Measurements from ENCODE around the gene DNMT1. TPM values are rescaled to one million over a fixed set of nuclear protein-coding genes. Genes with fewer than 3 reads are reported as not detected.

Gene DNMT1
- total RNA-seq, 3 donors from 2014 or later: 41.1 to 55.6 (median 55.6) TPM

GRCh38 chr19:10137751-10138682 lies 56.7 kb downstream of the DNMT1 start:
- H3K36me3 ChIP-seq (ENCODE audit: low read depth): peaks cover 15% of the 10 kb centered on the region
- H3K4me1 ChIP-seq (ENCODE audit: low read depth): peaks cover 1% of the 10 kb centered on the region
- TF ChIP-seq, protein P1, sequence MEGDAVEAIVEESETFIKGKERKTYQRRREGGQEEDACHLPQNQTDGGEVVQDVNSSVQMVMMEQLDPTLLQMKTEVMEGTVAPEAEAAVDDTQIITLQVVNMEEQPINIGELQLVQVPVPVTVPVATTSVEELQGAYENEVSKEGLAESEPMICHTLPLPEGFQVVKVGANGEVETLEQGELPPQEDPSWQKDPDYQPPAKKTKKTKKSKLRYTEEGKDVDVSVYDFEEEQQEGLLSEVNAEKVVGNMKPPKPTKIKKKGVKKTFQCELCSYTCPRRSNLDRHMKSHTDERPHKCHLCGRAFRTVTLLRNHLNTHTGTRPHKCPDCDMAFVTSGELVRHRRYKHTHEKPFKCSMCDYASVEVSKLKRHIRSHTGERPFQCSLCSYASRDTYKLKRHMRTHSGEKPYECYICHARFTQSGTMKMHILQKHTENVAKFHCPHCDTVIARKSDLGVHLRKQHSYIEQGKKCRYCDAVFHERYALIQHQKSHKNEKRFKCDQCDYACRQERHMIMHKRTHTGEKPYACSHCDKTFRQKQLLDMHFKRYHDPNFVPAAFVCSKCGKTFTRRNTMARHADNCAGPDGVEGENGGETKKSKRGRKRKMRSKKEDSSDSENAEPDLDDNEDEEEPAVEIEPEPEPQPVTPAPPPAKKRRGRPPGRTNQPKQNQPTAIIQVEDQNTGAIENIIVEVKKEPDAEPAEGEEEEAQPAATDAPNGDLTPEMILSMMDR (IDR thresholded peaks at IDR 0.05): no peak
- intact Hi-C loops (cut with DNase I, micrococcal nuclease): no loop called here
- H3K9me3 ChIP-seq: no peaks in the 10 kb centered on the region
- DNase-seq: no peak
- no peak overlapping the region for H3K4me3 ChIP-seq
- ATAC-seq: no peak

DNA sequence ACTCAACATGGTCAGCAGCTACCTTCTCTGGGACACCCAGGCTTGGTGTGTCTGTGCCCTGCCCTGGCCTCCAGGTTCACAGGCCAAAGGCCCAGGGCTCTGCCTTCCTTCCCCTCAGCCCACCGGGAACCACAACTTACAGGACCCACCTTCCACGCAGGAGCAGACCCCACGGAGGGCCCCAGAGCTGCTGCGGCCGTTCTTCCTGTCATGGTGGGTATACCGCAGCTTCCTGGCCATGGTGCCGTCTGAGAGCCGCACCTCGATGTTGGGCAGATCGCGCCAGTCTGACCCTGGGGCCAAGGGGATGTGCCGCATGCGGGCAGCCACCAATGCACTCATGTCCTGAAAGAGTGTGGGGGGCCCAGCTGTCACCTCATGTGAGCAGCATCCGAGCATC lies 57.8 kb downstream of the DNMT1 start:
- TF ChIP-seq, protein P1 (IDR thresholded peaks at IDR 0.05): no peak
- Histone ChIP-seq H3K9me3 (no peaks in the 10 kb centered on the region), H3K4me1 (ENCODE audit: low read depth) (no peaks in the 10 kb centered on the region), H3K36me3 (ENCODE audit: low read depth) (peaks cover 15% of the 10 kb centered on the region), H3K4me3 (no peak overlapping the region)
- no peak for ATAC-seq
- no peak for DNase-seq
- intact Hi-C loops (cut with DNase I, micrococcal nuclease): no loop called here

DNA sequence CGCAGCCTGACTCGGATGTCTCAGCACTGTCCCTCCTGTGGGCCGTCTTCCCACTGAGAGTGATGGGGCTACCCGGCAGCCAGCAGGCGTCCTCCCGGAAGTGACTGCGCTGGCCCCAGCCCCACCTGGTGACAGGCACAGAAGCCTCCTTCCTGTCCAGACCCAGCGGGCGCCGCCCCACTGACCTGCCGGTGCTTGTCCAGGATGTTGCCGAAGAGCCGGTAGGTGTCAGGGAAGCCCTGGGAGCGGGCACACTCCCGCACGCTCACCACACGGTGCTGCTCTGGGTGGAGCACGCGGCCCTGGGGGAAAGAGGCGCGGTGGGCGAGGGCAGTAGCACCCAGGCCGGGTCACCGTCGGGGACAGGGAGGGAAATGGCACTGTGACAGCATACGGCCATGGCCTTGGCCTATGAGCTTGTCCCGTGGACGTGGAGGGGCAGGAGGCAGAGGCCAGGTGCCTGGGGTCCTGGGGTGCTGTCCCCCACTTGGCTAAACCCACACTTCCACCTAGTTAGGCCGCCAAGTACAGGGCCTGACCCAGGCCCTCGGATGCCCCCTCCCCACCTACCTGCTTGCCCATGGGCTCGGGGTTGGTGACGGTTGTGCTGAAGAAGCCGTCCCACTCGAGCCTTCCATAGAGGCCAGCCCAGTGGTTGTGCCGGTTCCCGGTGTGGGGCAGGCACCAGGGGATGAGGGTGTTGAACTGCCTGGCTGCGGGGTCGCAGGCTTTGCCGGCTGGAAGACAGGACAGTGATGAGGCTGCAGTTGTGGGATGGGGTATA lies 59.0 kb downstream of the DNMT1 start:
- H3K36me3 ChIP-seq (ENCODE audit: low read depth): peaks cover 15% of the 10 kb centered on the region
- no peak overlapping the region for H3K4me3 ChIP-seq
- ATAC-seq (no peak), DNase-seq (no peak)
- TF ChIP-seq, protein P1 (IDR thresholded peaks at IDR 0.05): no peak
- H3K4me1 ChIP-seq (ENCODE audit: low read depth): no peaks in the 10 kb centered on the region
- no peaks in the 10 kb centered on the region for H3K9me3 ChIP-seq
- intact Hi-C loops (cut with DNase I, micrococcal nuclease): no loop called here

GRCh38 chr19:10134040-10134439 lies 60.7 kb downstream of the DNMT1 start:
- H3K4me3 ChIP-seq: no peak overlapping the region
- TF ChIP-seq, protein P1 (IDR thresholded peaks at IDR 0.05): no peak
- intact Hi-C loops (cut with DNase I, micrococcal nuclease): no loop called here
- DNase-seq: no peak
- no peaks in the 10 kb centered on the region for H3K9me3 ChIP-seq
- no peaks in the 10 kb centered on the region for H3K4me1 ChIP-seq (ENCODE audit: low read depth)
- peaks cover 15% of the 10 kb centered on the region for H3K36me3 ChIP-seq (ENCODE audit: low read depth)
- ATAC-seq: no peak

DNA sequence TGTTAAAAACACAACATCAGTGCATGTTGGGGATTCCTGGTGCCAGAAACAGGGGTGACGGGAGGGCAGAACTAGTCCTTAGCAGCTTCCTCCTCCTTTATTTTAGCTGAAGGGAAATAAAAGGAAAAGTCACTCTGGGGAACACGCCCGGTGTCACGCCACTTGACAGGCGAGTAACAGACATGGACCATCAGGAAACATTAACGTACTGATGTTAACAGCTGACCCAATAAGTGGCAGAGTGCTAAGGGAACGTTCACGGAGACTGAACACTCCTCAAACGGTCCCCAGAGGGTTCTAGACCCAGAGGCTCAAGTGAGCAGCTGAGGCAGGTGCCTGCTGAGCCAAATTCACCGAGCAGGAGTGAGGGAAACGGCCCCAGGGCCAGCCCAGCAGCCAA lies 61.2 kb downstream of the DNMT1 start:
- intact Hi-C loops (cut with DNase I, micrococcal nuclease): no loop called here
- peaks cover 15% of the 10 kb centered on the region for H3K36me3 ChIP-seq (ENCODE audit: low read depth)
- H3K9me3 ChIP-seq: no peaks in the 10 kb centered on the region
- H3K4me1 ChIP-seq (ENCODE audit: low read depth): no peaks in the 10 kb centered on the region
- ATAC-seq: no peak
- H3K4me3 ChIP-seq: no peak overlapping the region
- TF ChIP-seq, protein P1 (IDR thresholded peaks at IDR 0.05): no peak
- DNase-seq: no peak
